GM18526 (cell line): ENCODE data around the gene PRKN.

Experiments
- POLR2A ChIP-seq: IDR thresholded peaks from 3 replicates; pipeline ENCODE4 v1.6.1; 2011; ENCODE audit not compliant: insufficient read length; ENCODE audit errors: extremely low read depth

The PRKN gene

GRCh38 chr6:161682982-161683381 lies 1044.6 kb downstream of the PRKN start:
- TF ChIP-seq POLR2A: no peak

- TF ChIP-seq POLR2A: no peak
These were observed 1047.5 kb downstream of the PRKN start for GRCh38 chr6:161679980-161680538.

- TF ChIP-seq POLR2A: no peak
These were observed 1050.4 kb downstream of the PRKN start for GRCh38 chr6:161677188-161677587.

- no peak for TF ChIP-seq POLR2A
These were observed 1051.0 kb downstream of the PRKN start for GRCh38 chr6:161676586-161676985.

GRCh38 chr6:161674930-161675682 lies 1052.5 kb downstream of the PRKN start:
- no peak for TF ChIP-seq POLR2A

GRCh38 chr6:161673026-161673425 lies 1054.5 kb downstream of the PRKN start:
- no peak for TF ChIP-seq POLR2A

GRCh38 chr6:161671117-161671516 lies 1056.4 kb downstream of the PRKN start:
- TF ChIP-seq POLR2A: no peak

GRCh38 chr6:161668665-161669064 lies 1058.9 kb downstream of the PRKN start:
- TF ChIP-seq POLR2A: no peak

- TF ChIP-seq POLR2A: no peak
These were observed 1059.6 kb downstream of the PRKN start for GRCh38 chr6:161667957-161668356.

GRCh38 chr6:161663682-161664081 lies 1063.9 kb downstream of the PRKN start:
- TF ChIP-seq POLR2A: no peak

GRCh38 chr6:161660666-161661571 lies 1066.6 kb downstream of the PRKN start:
- no peak for TF ChIP-seq POLR2A

- TF ChIP-seq POLR2A: no peak
These were observed 1069.4 kb downstream of the PRKN start for GRCh38 chr6:161658211-161658610.

- no peak for TF ChIP-seq POLR2A
These were observed 1073.4 kb downstream of the PRKN start for GRCh38 chr6:161654209-161654608.

GRCh38 chr6:161651949-161652348 lies 1075.6 kb downstream of the PRKN start:
- no peak for TF ChIP-seq POLR2A

- TF ChIP-seq POLR2A: no peak
These were observed 1077.7 kb downstream of the PRKN start for GRCh38 chr6:161649841-161650240.

- TF ChIP-seq POLR2A: no peak
These were observed 1078.5 kb downstream of the PRKN start for GRCh38 chr6:161649068-161649467.

GRCh38 chr6:161647234-161647633 lies 1080.3 kb downstream of the PRKN start:
- no peak for TF ChIP-seq POLR2A

- no peak for TF ChIP-seq POLR2A
These were observed 1083.0 kb downstream of the PRKN start for GRCh38 chr6:161644521-161644920.
